Motor neuron (in vitro differentiated cells): Measurements from ENCODE around the gene PCSK7. TPM values are rescaled to one million over a fixed set of nuclear protein-coding genes. Genes with fewer than 3 reads are reported as not detected.
"Not testable (repeated sequence)": the region's sequence is repeated elsewhere in the genome, so short reads cannot be mapped to it uniquely, and the experiment has no call there.

Experiments
- ATAC-seq, 8 experiments: fragments of 200-7000 bp; cut with Tn5 transposase; replicated peaks in 6 of 8; 2 replicates each; pipeline ENCODE4 v1.8.0; 2021; ENCODE audit warnings: mild to moderate bottlenecking in 8 of 8, moderate library complexity in 8 of 8
- H3K27ac ChIP-seq, 2 donors: fragments of 250-450 bp; sonication (Bioruptor Pico); 2 replicates each; pipeline ENCODE4 v1.9.0; 2021; ENCODE audit warnings: antibody characterized with exemption in 2 of 2, mild to moderate bottlenecking in 2 of 2, moderate library complexity in 1 of 2
- H3K4me1 ChIP-seq, 2 donors: fragments of 250-450 bp; sonication (Bioruptor Pico); replicated peaks in 1 of 2; 2 replicates each; pipeline ENCODE4 v1.6.1; 2021; ENCODE audit warnings: antibody characterized with exemption in 2 of 2, mild to moderate bottlenecking in 2 of 2, moderate library complexity in 1 of 2
- H3K4me3 ChIP-seq, 5 donors: fragments of 250-450 bp; sonication (Bioruptor Pico); 2 replicates each; pipeline ENCODE4 v1.9.0; 2021; ENCODE audit warnings: antibody characterized with exemption in 5 of 5, mild to moderate bottlenecking in 5 of 5, moderate library complexity in 4 of 5
- WGBS, 10 experiments: fragments of 450-650 bp; shearing (Covaris generic); methylation state at CpG; one replicate each; pipeline ENCODE4 v1.0.0; 2022; 5-methylcytosine and 5-hydroxymethylcytosine counted together
- in situ Hi-C, 9 experiments: fragments of 400-800 bp; cut with MboI; loops; one replicate each; pipeline ENCODE4 v1.15.0; 2021; ENCODE audit warnings: low sequenced_read_pairs in 9 of 9, low pct_unique_long_range_greater_than_20kb in 2 of 9; ENCODE audit not compliant: unreplicated experiment in 9 of 9
- total RNA-seq, 8 experiments: library from RNA; unstranded; fragments of 300-600 nt; gene quantifications; 2 replicates each; pipeline versions ENCODE4 v1.2.3 to v1.2.4, GENCODE V29; 2022

PCSK7 gene
- total RNA-seq, 8 experiments from 2014 or later, result 14.2 to 54.1 (median 21.1) TPM

DNA sequence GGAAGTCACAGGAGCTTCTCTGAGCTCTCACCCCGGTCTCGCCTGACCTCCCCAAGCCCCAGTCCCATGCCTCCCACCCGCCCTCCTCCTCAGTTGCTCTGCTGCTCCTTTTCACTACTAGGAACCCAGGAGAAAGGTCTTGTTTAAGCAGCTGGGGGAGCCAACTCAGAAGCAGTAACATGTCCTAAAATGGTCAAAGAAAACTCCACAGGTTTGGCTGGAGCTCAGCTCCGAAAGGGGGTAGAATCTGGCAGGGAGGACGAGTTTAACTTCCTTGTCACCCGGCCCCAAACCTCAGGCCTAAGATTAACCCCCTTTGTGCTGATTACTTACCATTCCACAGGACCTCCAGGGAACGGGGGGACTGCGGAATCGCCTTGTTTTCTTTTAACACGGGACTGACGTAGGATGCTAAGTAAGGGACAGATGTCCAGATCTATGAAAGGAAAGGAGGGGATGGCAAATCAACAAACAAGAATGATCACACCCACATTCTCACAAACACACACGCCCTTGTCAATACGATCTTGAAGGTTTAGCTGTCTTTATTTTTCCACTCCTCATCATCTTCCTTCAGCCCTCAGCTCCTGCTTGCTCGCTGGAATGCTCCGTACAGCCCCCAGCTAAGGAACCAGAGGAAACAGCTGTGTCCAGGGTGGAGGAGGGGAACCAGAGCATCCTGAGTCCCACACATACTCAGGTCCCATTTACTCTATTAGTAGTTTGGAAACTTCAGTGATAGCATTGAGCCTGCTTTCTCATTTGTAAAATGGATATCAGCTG lies 13.5 kb downstream of the PCSK7 start:
- Histone ChIP-seq H3K4me1 (no peaks in the 10 kb centered on the region), H3K4me3 (no peak overlapping the region), H3K27ac (no peak overlapping the region)
- WGBS, 10 experiments, result 80 to 97% (median 86%) methylated on average over 1 to 11 of the region's 15 CpGs; no CpG with 5 or more reads in 2 of the 10 experiments
- no peak for ATAC-seq
- in situ Hi-C loops, result no loop called here

GRCh38 chr11:117217141-117218084 lies 14.5 kb downstream of the PCSK7 start:
- H3K4me3 ChIP-seq, result no peak overlapping the region
- in situ Hi-C loops, result no loop called here
- no peaks in the 10 kb centered on the region for H3K4me1 ChIP-seq
- H3K27ac ChIP-seq, result no peak overlapping the region
- WGBS, 10 experiments, result 67 to 100% (median 95%) methylated on average over 1 to 6 of the region's 11 CpGs; no CpG with 5 or more reads in 2 of the 10 experiments
- no peak for ATAC-seq

DNA sequence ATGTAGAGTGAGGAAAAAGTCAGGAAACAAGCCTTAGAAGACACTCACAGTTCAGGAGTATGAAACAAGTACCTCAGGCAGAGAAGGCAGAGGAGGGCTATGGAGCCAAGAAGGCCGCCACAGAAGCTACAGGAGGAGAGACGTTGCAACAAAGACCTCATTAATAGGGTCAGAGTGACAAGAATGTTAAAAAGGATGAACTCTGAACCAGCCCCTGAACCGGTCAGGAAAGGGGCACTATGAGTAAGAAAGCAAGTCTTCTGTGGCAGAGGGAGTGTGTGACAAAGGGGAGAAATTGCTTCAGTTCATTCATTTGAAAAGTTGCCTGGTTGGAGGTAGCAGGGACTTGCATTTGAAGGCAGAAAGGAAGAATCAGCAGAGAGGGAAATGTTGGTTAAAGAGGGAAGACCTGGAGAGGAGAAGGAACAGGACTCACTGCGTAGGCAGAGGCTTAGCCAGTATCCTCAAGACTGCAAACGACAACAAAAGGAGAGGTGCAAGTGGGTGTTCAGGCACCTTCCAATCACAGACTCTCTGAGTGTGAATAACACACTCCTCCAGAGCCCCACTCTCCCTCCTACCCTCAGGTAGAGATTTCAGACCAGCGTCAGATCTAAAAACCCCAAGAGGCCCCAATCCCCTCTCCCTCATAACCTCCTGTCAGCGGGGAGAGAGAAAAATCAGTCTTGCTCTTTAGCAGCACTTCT lies 17.3 kb downstream of the PCSK7 start:
- H3K27ac ChIP-seq, result no peak overlapping the region
- H3K4me1 ChIP-seq, result no peaks in the 10 kb centered on the region
- 22 to 94% (median 52%) methylated on average over 2 to 6 of the region's 7 CpGs; no CpG with 5 or more reads in 1 of the 10 experiments for WGBS, 10 experiments
- in situ Hi-C loops, result no loop called here
- no peak for ATAC-seq
- no peak overlapping the region for H3K4me3 ChIP-seq

GRCh38 chr11:117212697-117213355 lies 19.0 kb downstream of the PCSK7 start:
- Histone ChIP-seq H3K27ac (no peak overlapping the region), H3K4me1 (no peaks in the 10 kb centered on the region), H3K4me3 (no peak overlapping the region)
- no peak for ATAC-seq
- WGBS, 10 experiments, result 82 to 100% (median 96%) methylated on average over 2 to 9 of the region's 11 CpGs
- in situ Hi-C loops, result no loop called here

GRCh38 chr11:117210620-117211019 lies 21.3 kb downstream of the PCSK7 start:
- in situ Hi-C loops, result no loop called here
- Histone ChIP-seq H3K27ac (no peak overlapping the region), H3K4me1 (no peaks in the 10 kb centered on the region), H3K4me3 (no peak overlapping the region)
- WGBS, 10 experiments, result 89 to 100% methylated on average over 2 to 3 of the region's 3 CpGs; no CpG with 5 or more reads in 8 of the 10 experiments
- no peak for ATAC-seq

- WGBS, 10 experiments, result 66 to 100% (median 89%) methylated on average over 1 to 7 of the region's 8 CpGs
- peak in 3 of 8 experiments; percentile 68 to 83 (median 79) for ATAC-seq
Observed at GRCh38 chr11:117209351-117210125, 22.3 kb downstream of the PCSK7 start.

DNA sequence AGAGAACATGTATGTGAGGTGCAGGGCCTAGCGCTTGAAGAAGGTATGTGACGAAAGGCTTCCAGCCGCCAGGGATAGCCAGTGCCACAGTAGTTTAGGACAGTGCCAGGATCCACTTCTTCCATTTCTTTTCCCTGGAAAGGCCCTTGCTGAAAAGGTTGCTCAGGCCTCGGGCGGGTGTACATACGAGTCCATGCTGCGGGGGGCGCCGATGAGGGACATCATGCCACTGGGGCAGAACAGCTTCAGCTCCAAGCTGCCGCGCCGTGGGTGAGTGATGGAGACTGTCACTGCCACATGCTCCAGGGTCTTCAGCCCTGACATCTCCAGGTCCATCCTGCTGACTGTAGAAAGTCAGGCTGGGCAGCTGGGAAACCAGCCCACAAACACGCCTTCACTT lies 23.2 kb downstream of the PCSK7 start:
- H3K27ac ChIP-seq, H3K4me3 ChIP-seq, ATAC-seq, in situ Hi-C loops, H3K4me1 ChIP-seq: not testable (repeated sequence)
- WGBS, 10 experiments, result no CpG with 5 or more reads among the region's 13 CpGs

More at GRCh38 chr11:117209351-117210125, 22.3 kb downstream of the PCSK7 start:
- H3K4me1 ChIP-seq, in situ Hi-C loops, H3K4me3 ChIP-seq, H3K27ac ChIP-seq: not testable (repeated sequence)

GRCh38 chr11:117207481-117207880 lies 24.4 kb downstream of the PCSK7 start:
- 90% methylated on average over 2 of the region's 5 CpGs; no CpG with 5 or more reads in 9 of the 10 experiments for WGBS, 10 experiments
- H3K4me3 ChIP-seq, ATAC-seq, in situ Hi-C loops, H3K4me1 ChIP-seq, H3K27ac ChIP-seq: not testable (repeated sequence)

DNA sequence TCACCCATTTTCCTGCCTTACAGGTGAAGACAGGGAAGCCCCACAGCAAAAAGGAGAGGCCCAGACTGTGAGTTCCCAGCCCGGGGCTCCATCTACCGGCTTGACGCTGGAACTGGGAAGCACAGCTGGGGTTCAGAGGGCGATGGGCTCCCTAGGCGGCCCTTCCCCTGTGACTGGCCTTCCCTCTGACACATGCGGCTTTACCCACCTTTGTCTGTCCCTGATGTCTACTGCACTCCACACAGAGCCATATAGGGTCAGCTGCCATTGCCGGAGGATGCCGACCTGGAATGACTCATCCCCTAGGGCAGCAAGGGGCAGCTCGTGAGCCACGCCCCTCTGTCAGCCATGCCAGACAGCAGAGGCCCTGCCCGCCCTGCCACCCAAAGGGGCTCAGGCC lies 25.0 kb downstream of the PCSK7 start:
- WGBS, 10 experiments, result no CpG with 5 or more reads among the region's 11 CpGs
- ATAC-seq, result peak in 5 of 8 experiments; percentile 51 to 65 (median 52)
- H3K27ac ChIP-seq, in situ Hi-C loops, H3K4me1 ChIP-seq, H3K4me3 ChIP-seq: not testable (repeated sequence)

- no CpG with 5 or more reads among the region's 8 CpGs for WGBS, 10 experiments
- H3K4me1 ChIP-seq, in situ Hi-C loops, H3K4me3 ChIP-seq, H3K27ac ChIP-seq, ATAC-seq: not testable (repeated sequence)
Observed at GRCh38 chr11:117206111-117206510, 25.8 kb downstream of the PCSK7 start.

DNA sequence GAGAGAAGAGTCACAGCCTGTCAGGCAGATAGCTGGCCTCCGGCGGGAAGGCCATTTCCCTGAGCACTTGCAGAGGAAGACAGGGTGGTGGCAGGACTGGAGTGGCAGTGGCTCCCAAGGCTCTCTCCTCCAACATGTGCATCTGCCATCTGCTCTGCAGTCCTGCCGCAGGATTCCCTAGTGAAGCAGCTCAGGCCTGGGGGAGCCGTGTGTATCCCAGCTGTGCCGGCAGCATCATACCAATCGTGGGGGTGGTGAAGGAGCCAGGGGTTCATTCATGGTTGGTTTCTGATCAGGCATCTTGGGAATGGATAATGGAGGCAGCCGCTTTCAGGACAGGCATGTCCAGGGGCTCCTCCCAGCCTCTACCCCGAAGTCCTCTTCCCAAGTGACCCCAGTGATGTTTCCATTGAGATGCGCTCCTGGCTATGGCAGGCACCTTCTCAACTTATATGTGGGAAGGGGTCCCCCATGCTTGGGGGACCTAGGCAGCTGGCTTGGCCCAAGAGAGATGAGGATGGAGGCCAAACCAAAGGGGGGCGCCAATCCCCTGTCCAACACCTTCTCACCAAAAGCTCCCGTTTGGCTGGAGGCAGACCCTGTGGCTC lies 26.6 kb downstream of the PCSK7 start:
- Histone ChIP-seq H3K27ac (no peak overlapping the region), H3K4me3 (no peak overlapping the region), H3K4me1 (no peaks in the 10 kb centered on the region)
- ATAC-seq, result no peak
- in situ Hi-C loops, result no loop called here
- WGBS, 10 experiments, result 79 to 100% (median 91%) methylated on average over 1 to 3 of the region's 11 CpGs; no CpG with 5 or more reads in 2 of the 10 experiments
